ENCODE data around the gene MYBPH.

The MYBPH gene

GRCh38 chr1:203189951-203190352 is 14.3 kb upstream of the MYBPH start:
- Histone ChIP-seq H3K79me2 (ENCODE audit: insufficient read depth, low read length) (no peaks in the 10 kb centered on the region), H3K9me3 (ENCODE audit: low read length) (no peaks in the 10 kb centered on the region), H3F3A (ENCODE audit: insufficient read depth, low read length) (no peaks in the 10 kb centered on the region), H3K27me3 (ENCODE audit: insufficient read depth, low read length) (no peaks in the 10 kb centered on the region), H3K36me3 (ENCODE audit: insufficient read depth, low read length) (no peaks in the 10 kb centered on the region), H3K27ac (ENCODE audit: low read depth, low read length, poor library complexity, severe bottlenecking) (no peak overlapping the region), H2AFZ (ENCODE audit: low read length) (no peak overlapping the region), H4K20me1 (ENCODE audit: insufficient read depth, low read length) (no peaks in the 10 kb centered on the region), H3K4me1 (ENCODE audit: insufficient read depth, low read length, severe bottlenecking) (no peaks in the 10 kb centered on the region), H3K9ac (ENCODE audit: low read length) (no peak overlapping the region), H3K4me3 (ENCODE audit: low read depth, low read length, poor library complexity, severe bottlenecking) (no peak overlapping the region), H3K4me2 (ENCODE audit: low read length) (no peak overlapping the region), H3K9me2 (ENCODE audit: low read depth, low read length) (no peaks in the 10 kb centered on the region)
- TF ChIP-seq EZH2 (IDR thresholded peaks at IDR 0.05; ENCODE audit: borderline replicate concordance, low read length) (no peak), CTCF (IDR thresholded peaks at IDR 0.05; ENCODE audit: low read length) (no peak)

- H3K4me3 ChIP-seq (ENCODE audit: low read depth, low read length, poor library complexity, severe bottlenecking), result no peak overlapping the region
- no peaks in the 10 kb centered on the region for H4K20me1 ChIP-seq (ENCODE audit: insufficient read depth, low read length)
- no peak overlapping the region for H3K9ac ChIP-seq (ENCODE audit: low read length)
- no peak overlapping the region for H3K4me2 ChIP-seq (ENCODE audit: low read length)
- no peak overlapping the region for H2AFZ ChIP-seq (ENCODE audit: low read length)
- no peaks in the 10 kb centered on the region for H3K27me3 ChIP-seq (ENCODE audit: insufficient read depth, low read length)
- no peak overlapping the region for H3K27ac ChIP-seq (ENCODE audit: low read depth, low read length, poor library complexity, severe bottlenecking)
- no peaks in the 10 kb centered on the region for H3K4me1 ChIP-seq (ENCODE audit: insufficient read depth, low read length, severe bottlenecking)
- no peaks in the 10 kb centered on the region for H3K36me3 ChIP-seq (ENCODE audit: insufficient read depth, low read length)
- TF ChIP-seq EZH2 (IDR thresholded peaks at IDR 0.05; ENCODE audit: borderline replicate concordance, low read length) (no peak), CTCF (IDR thresholded peaks at IDR 0.05; ENCODE audit: low read length) (no peak)
- H3F3A ChIP-seq (ENCODE audit: insufficient read depth, low read length), result no peaks in the 10 kb centered on the region
- H3K9me3 ChIP-seq (ENCODE audit: low read length), result no peaks in the 10 kb centered on the region
- H3K79me2 ChIP-seq (ENCODE audit: insufficient read depth, low read length), result no peaks in the 10 kb centered on the region
- H3K9me2 ChIP-seq (ENCODE audit: low read depth, low read length), result no peaks in the 10 kb centered on the region
Measured at GRCh38 chr1:203188686-203189232, 13.1 kb upstream of the MYBPH start.

GRCh38 chr1:203187689-203188264 is 12.2 kb upstream of the MYBPH start:
- H3K4me2 ChIP-seq (ENCODE audit: low read length), result no peak overlapping the region
- H3K79me2 ChIP-seq (ENCODE audit: insufficient read depth, low read length), result no peaks in the 10 kb centered on the region
- no peak overlapping the region for H3K27ac ChIP-seq (ENCODE audit: low read depth, low read length, poor library complexity, severe bottlenecking)
- H3K4me3 ChIP-seq (ENCODE audit: low read depth, low read length, poor library complexity, severe bottlenecking), result no peak overlapping the region
- H3K9me3 ChIP-seq (ENCODE audit: low read length), result no peaks in the 10 kb centered on the region
- no peak overlapping the region for H3K9ac ChIP-seq (ENCODE audit: low read length)
- no peaks in the 10 kb centered on the region for H3K9me2 ChIP-seq (ENCODE audit: low read depth, low read length)
- H4K20me1 ChIP-seq (ENCODE audit: insufficient read depth, low read length), result no peaks in the 10 kb centered on the region
- no peaks in the 10 kb centered on the region for H3K4me1 ChIP-seq (ENCODE audit: insufficient read depth, low read length, severe bottlenecking)
- H3K27me3 ChIP-seq (ENCODE audit: insufficient read depth, low read length), result no peaks in the 10 kb centered on the region
- no peaks in the 10 kb centered on the region for H3F3A ChIP-seq (ENCODE audit: insufficient read depth, low read length)
- no peak overlapping the region for H2AFZ ChIP-seq (ENCODE audit: low read length)
- H3K36me3 ChIP-seq (ENCODE audit: insufficient read depth, low read length), result no peaks in the 10 kb centered on the region
- TF ChIP-seq CTCF (IDR thresholded peaks at IDR 0.05; ENCODE audit: low read length) (no peak), EZH2 (IDR thresholded peaks at IDR 0.05; ENCODE audit: borderline replicate concordance, low read length) (no peak)

Measured in OCI-LY1 (cell line).